ENCODE measurements around the gene ARHGAP31. TPM values are rescaled to one million over a fixed set of nuclear protein-coding genes. Genes with fewer than 3 reads are reported as not detected.

Gene ARHGAP31
- total and polyA plus RNA-seq, 2 donors (not counting 1 experiment from before 2014, with no cell fraction given): 3.5 to 8.1 TPM

DNA sequence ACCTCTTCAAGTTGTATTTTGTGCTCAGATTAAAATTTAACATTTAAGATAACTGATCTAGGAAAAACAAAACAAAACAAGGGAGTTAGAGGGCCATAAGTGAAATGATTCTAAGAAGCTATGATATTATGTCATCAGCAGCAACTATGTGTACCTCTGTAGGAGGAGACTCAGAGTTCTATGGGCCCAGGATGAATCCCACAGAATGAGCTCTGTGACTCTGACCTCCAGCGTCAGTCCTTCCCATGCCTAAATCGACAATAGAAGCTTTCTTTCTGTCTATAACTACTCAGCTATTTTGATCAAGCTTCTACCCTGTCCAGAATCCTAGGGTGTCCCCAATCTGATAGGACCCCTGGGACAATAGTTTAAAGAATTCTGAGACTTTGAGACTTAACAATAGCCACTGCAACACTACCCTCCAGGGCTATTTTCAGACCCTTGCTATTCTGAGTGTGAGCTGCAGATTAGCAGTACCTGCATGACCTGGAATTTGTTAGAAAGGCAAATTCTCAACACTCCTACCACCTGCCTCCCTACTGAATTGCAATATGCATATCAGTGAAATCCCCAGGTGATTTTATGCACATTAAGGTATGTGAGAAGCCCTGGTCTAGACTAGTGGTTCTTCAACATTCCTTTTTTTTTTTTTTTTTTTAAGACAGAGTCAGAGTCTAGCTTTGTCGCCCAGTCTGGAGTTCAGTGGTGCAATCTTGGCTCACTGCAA is 66.7 kb downstream of the ARHGAP31 start:
- H3K9me3 ChIP-seq (ENCODE audit: control insufficient read depth, insufficient read depth, low read depth, low read length): no peaks in the 10 kb centered on the region
- no peak for TF ChIP-seq CTCF (conservative IDR thresholded peaks at IDR 0.05 in 1 of 2, IDR thresholded peaks at IDR 0.05 in 1 of 2; ENCODE audit: low read depth in 1 of 2, low read length in 2 of 2)
- no peak for TF ChIP-seq EZH2 (IDR thresholded peaks at IDR 0.05; ENCODE audit: low read length, missing control alignments)
- no peak overlapping the region for H3K4me2 ChIP-seq (ENCODE audit: extremely low read depth, insufficient read depth, low read length)
- no peaks in the 10 kb centered on the region for H3K4me1 ChIP-seq (ENCODE audit: control insufficient read depth, extremely low read depth, insufficient read depth, low read length)
- H3K9ac ChIP-seq (ENCODE audit: insufficient read depth, low read length): no peak overlapping the region
- no peak overlapping the region for H2AFZ ChIP-seq (ENCODE audit: low read length)
- no peak overlapping the region for H3K4me3 ChIP-seq (replicated peaks in 1 of 4; ENCODE audit: control extremely low read depth in 1 of 4, insufficient read depth in 1 of 4, low read depth in 3 of 4, low read length in 4 of 4)
- H3K27ac ChIP-seq (ENCODE audit: insufficient read depth, low read length): no peak overlapping the region
- no peak for DNase-seq (ENCODE audit: low read depth in 2 of 2)
- no peaks in the 10 kb centered on the region for H3K79me2 ChIP-seq (ENCODE audit: control insufficient read depth, insufficient read depth, low read length)
- H3K36me3 ChIP-seq (ENCODE audit: control insufficient read depth, insufficient read depth, low read length): no peaks in the 10 kb centered on the region
- H3K27me3 ChIP-seq (ENCODE audit: control insufficient read depth, insufficient read depth, low read length): no peaks in the 10 kb centered on the region
- H4K20me1 ChIP-seq (ENCODE audit: control insufficient read depth, extremely low read depth, insufficient read depth, low read length): no peaks in the 10 kb centered on the region

DNA sequence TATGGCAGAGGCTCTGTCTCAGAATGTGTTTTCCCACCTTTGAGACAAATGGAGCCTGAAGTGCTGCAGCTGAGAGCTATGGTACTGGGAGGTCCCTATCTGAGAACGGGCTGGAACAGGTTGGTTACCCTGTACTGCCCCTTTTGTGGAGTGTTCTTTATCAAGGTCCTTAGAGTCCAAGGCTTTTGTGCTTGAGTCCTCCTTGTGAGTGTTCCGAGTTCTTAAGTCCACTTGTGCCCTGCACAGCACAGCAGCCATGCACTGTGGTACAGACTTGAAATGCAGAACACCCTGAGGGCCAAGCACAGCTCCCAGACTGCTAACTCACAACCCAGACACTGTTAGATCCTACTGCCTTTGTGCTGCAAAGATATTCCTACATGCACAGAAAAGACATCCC is 67.8 kb downstream of the ARHGAP31 start:
- Histone ChIP-seq H3K79me2 (ENCODE audit: control insufficient read depth, insufficient read depth, low read length) (no peaks in the 10 kb centered on the region), H3K36me3 (ENCODE audit: control insufficient read depth, insufficient read depth, low read length) (no peaks in the 10 kb centered on the region), H3K4me3 (replicated peaks in 1 of 4; ENCODE audit: control extremely low read depth in 1 of 4, insufficient read depth in 1 of 4, low read depth in 3 of 4, low read length in 4 of 4) (no peak overlapping the region), H2AFZ (ENCODE audit: low read length) (no peak overlapping the region), H3K9ac (ENCODE audit: insufficient read depth, low read length) (no peak overlapping the region), H4K20me1 (ENCODE audit: control insufficient read depth, extremely low read depth, insufficient read depth, low read length) (no peaks in the 10 kb centered on the region), H3K9me3 (ENCODE audit: control insufficient read depth, insufficient read depth, low read depth, low read length) (no peaks in the 10 kb centered on the region), H3K4me1 (ENCODE audit: control insufficient read depth, extremely low read depth, insufficient read depth, low read length) (no peaks in the 10 kb centered on the region), H3K4me2 (ENCODE audit: extremely low read depth, insufficient read depth, low read length) (no peak overlapping the region), H3K27me3 (ENCODE audit: control insufficient read depth, insufficient read depth, low read length) (no peaks in the 10 kb centered on the region), H3K27ac (ENCODE audit: insufficient read depth, low read length) (no peak overlapping the region)
- TF ChIP-seq CTCF (conservative IDR thresholded peaks at IDR 0.05 in 1 of 2, IDR thresholded peaks at IDR 0.05 in 1 of 2; ENCODE audit: low read depth in 1 of 2, low read length in 2 of 2): no peak
- no peak for TF ChIP-seq EZH2 (IDR thresholded peaks at IDR 0.05; ENCODE audit: low read length, missing control alignments)
- no peak for DNase-seq (ENCODE audit: low read depth in 2 of 2)

DNA sequence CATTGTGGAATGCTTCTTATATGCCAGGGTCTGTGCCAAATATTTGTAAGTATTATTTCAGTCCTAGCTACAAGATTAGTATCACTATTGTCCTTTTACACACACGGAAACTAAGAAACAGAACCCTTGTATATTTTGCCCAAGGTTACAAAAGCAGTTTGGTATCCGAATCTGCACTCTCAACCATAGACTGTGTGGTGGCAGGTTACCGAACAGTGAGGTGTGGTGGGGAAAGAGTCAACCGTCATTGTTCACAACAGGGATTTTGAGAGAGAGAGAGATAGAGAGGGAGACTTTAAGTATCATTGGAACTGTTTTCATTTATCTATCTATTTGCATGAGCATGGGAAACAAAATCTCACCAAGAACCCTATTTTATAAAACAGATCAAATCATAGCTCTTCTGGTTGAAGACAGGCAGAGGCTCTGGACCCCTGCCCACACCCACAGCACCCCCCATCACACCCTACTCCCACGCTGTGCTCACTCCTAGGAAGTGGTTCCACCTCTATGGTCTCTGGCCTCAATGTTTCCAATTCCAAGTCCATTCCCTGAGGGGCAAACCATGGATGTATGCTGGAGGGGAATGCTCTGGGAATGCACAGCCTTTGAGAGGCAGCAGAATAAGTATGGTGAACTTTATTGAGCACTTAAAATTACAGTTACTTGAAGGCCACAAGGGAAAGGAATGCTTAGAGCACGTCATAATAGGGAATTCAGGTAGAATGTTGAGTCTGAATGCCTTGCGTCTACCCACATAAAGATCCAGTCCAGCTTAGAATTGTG is 69.0 kb downstream of the ARHGAP31 start:
- Histone ChIP-seq H3K79me2 (ENCODE audit: control insufficient read depth, insufficient read depth, low read length) (no peaks in the 10 kb centered on the region), H4K20me1 (ENCODE audit: control insufficient read depth, extremely low read depth, insufficient read depth, low read length) (no peaks in the 10 kb centered on the region), H2AFZ (ENCODE audit: low read length) (no peak overlapping the region), H3K4me1 (ENCODE audit: control insufficient read depth, extremely low read depth, insufficient read depth, low read length) (no peaks in the 10 kb centered on the region), H3K27ac (ENCODE audit: insufficient read depth, low read length) (no peak overlapping the region), H3K9me3 (ENCODE audit: control insufficient read depth, insufficient read depth, low read depth, low read length) (no peaks in the 10 kb centered on the region), H3K36me3 (ENCODE audit: control insufficient read depth, insufficient read depth, low read length) (no peaks in the 10 kb centered on the region), H3K9ac (ENCODE audit: insufficient read depth, low read length) (no peak overlapping the region), H3K27me3 (ENCODE audit: control insufficient read depth, insufficient read depth, low read length) (no peaks in the 10 kb centered on the region), H3K4me3 (replicated peaks in 1 of 4; ENCODE audit: control extremely low read depth in 1 of 4, insufficient read depth in 1 of 4, low read depth in 3 of 4, low read length in 4 of 4) (no peak overlapping the region), H3K4me2 (ENCODE audit: extremely low read depth, insufficient read depth, low read length) (no peak overlapping the region)
- DNase-seq (ENCODE audit: low read depth in 2 of 2): no peak
- TF ChIP-seq EZH2 (IDR thresholded peaks at IDR 0.05; ENCODE audit: low read length, missing control alignments): no peak
- TF ChIP-seq CTCF (conservative IDR thresholded peaks at IDR 0.05 in 1 of 2, IDR thresholded peaks at IDR 0.05 in 1 of 2; ENCODE audit: low read depth in 1 of 2, low read length in 2 of 2): no peak
